HG02759 (cell line): Measurements from ENCODE around the gene OR6A2.

ENCODE experiments used
- ATAC-seq: cut with Tn5 transposase; IDR thresholded peaks from one replicate; pipeline ENCODE4 v1.9.1; 2021; ENCODE audit warnings: mild to moderate bottlenecking, moderate library complexity; ENCODE audit not compliant: unreplicated experiment

The OR6A2 gene

DNA sequence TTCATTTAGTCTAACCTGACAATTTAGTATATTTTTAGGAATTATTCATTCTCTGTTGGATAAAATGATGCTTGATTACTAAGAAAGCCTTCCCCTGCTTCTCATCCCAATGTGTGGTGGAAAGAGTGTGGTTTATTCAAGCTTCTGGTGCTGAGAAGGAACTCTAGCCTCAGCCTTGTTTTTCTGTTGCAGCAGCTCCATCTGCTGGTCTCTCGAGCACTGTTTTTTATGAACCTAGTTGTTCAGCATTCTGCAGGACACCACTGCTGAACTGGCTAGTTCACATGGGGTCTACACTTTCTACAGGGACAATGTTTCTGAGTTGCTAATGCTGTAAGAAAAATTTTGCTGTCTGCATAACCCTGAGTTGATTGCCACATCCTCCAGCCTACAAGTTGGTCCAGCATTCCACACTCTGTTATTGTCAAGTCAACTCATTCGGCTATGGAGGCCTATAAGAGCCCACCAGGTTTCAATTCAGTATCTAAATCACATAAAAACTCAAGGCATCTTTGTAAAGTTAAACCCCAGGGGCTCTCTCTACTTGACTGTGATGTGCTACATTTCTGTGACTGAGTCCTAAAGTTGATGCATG, 42.0 kb downstream of the OR6A2 start:
- ATAC-seq: peak; percentile 67

GRCh38 chr11:6755953-6756347, 43.5 kb downstream of the OR6A2 start:
- no peak for ATAC-seq

DNA sequence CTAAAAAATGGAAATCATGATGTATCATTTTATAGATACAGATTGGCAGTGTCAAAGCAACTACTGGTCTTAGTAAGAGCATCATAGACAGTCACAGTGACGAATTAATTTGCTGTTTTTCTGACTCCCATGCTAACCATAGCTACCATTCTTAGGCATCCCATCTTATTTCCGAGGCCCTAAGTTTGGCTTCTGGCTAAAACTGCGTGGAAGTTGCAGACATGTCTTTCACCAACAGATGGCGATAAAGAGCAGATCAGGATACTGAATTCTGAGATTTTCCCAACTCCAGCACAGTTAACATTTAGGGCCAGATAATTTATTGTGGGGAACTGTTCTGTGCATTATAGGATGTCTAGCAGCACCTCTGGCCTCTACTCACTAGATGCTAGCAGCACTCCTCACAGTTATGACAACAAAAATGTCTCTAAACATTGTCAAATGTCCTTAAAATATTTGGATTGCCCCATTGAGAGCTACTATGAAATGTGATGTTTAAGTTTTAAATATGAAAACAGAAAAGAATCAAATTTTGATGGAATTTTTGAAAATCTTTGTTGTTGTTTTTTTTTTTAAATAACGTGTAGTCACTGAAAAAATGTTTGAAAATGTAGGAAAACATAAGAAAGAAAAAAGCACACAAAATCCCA, 44.1 kb downstream of the OR6A2 start:
- no peak for ATAC-seq

DNA sequence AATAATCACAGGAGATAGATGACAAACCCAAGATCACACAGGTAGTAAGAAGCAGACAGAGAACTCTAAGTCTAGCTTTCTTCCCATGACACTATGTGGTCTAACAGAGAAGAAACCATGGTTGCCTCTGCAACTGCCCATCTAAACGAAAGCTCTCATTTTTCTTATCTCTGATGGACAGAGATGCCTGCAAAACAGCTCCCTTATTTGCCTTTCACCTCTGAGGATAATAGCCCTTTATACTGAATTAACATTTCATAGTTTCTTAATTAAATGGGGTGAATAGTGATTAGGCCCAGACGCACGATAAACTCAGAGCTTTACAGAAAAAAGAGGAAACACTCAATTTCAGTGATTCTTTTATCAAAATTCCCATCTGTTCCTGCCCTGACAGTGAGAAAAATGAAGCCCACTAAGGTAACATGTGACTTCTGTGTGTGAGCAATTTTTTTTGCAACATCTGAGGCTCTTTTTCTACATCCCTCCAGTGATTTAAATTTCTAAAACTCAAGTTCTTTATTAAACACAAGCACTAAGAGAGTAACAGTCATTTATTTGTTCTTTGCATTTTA, 52.3 kb downstream of the OR6A2 start:
- ATAC-seq: no peak

DNA sequence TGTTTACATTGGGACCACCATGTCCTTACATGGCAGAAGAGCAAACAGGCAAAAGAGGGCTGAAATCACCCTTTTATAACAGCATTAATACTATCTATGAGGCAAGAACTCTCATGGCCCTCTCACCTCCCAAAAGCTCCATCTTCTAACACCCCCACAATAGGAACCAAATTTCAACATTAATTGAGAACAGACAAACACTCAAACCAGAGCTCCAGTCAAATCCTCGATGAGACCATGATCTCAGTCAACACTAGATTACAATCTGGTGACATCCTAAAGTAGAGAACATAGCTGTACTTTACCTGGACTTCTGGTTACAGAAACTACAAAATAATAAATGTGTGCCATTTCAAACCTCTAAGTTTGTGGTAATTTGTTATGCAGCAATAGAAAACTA, 52.9 kb downstream of the OR6A2 start:
- ATAC-seq: peak; percentile 30

- peak; percentile 84 for ATAC-seq
Observed at GRCh38 chr11:6746086-6746618, 53.3 kb downstream of the OR6A2 start.

GRCh38 chr11:6745465-6746015, 53.9 kb downstream of the OR6A2 start:
- peak; percentile 63 for ATAC-seq

DNA sequence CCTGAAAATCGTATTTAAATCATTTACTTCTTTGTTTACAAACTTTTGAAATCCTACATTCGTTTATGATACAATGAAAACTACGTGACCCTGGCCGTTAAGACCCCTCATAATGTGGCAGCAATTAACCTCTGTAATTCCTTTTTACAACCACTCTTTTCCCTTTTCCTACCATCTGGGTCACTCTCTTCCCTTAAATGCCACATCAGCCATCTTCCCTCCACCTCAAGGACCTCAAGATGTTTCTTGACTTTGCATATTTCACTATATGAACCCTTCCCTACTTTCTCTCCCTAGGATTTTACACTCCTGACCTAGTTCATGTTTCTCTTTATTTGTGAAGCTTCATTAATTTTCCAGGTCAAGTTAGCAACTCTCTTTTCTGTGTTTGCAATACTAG, 54.5 kb downstream of the OR6A2 start:
- no peak for ATAC-seq

- no peak for ATAC-seq
Observed at GRCh38 chr11:6742260-6742659, 57.2 kb downstream of the OR6A2 start.
